Adrenal gland (tissue), 12 donors: Measurements from ENCODE around the gene GPR82. TPM values are rescaled to one million over a fixed set of nuclear protein-coding genes. Genes with fewer than 3 reads are reported as not detected.
A peak's percentile ranks its signal among the peaks of the same experiment; 100 is the strongest.

Experiments used
- DNase-seq, 7 donors: peaks; one replicate each; pipeline ENCODE4 v3.0.0-alpha.2; 2019 to 2020
- H3K27ac ChIP-seq, 5 donors: fragments of 200-600 bp; sonication (generic) in 4 of 5; 1 replicate in 3 of 5; 2 replicates in 2 of 5; pipeline versions ENCODE4 v1.5.1 to v1.8.0; 2016 to 2020; ENCODE audit warnings: mild to moderate bottlenecking in 1 of 5
- H3K27me3 ChIP-seq: fragments of 200-600 bp; 2 replicates; pipeline ENCODE4 v1.8.0; 2021
- H3K36me3 ChIP-seq, 2 donors: fragments of 200-600 bp; replicated peaks in 1 of 2; 1 replicate in 1 of 2; 2 replicates in 1 of 2; pipeline versions ENCODE4 v1.5.1 to v1.8.0; 2018 to 2022
- H3K4me1 ChIP-seq, 2 donors: fragments of 200-600 bp; replicated peaks in 1 of 2; 1 replicate in 1 of 2; 2 replicates in 1 of 2; pipeline versions ENCODE4 v1.5.1 to v1.8.0; 2018 to 2021
- H3K4me3 ChIP-seq, 4 donors: fragments of 200-600 bp; sonication (generic) in 3 of 4; one replicate each; pipeline ENCODE4 v1.5.1; 2016 to 2018
- H3K9me3 ChIP-seq, 3 donors: fragments of 200-600 bp; sonication (generic) in 1 of 3; replicated peaks in 1 of 3; 1 replicate in 2 of 3; 2 replicates in 1 of 3; pipeline versions ENCODE4 v1.5.1 to v1.8.0; 2016 to 2021
- POLR2A ChIP-seq, 2 donors: fragments of 450-650 bp; IDR thresholded peaks; one replicate each; pipeline ENCODE4 v1.6.1; 2017; ENCODE audit warnings: antibody characterized with exemption in 2 of 2, mild to moderate bottlenecking in 2 of 2, moderate library complexity in 1 of 2
- WGBS, 4 donors: extraction: QIAGEN DNeasy Blood & Tissue Kit in 2 of 4; methylation state at CpG; one replicate each; pipeline versions ENCODE4 v1.1.5 to v1.1.7; 2013 to 2017; 5-methylcytosine and 5-hydroxymethylcytosine counted together
- intact Hi-C, 2 donors: fragments of 100-400 bp; cut with DNase I; formaldehyde crosslinking; loops; one replicate each; pipeline versions ENCODE4 v1.14.1 to v1.15.0; 2022 to 2023
- polyA plus RNA-seq, 3 donors: library from polyadenylated mRNA; stranded (reverse); fragments of 200-250 nt in 2 of 3; fragments of 350-450 nt in 1 of 3; fragmentation: Illumina TruSeq in 1 of 3; extraction: RNeasy Lipid Tissue Mini Kit (QIAGEN cat#74804) in 1 of 3; gene quantifications; one replicate each; pipeline ENCODE4 v1.2.3, GENCODE V29; 2013 to 2014
- total RNA-seq, 9 donors: library from RNA; depleted of rRNA in 4 of 9; stranded (reverse); fragments of >200 nt in 4 of 9; fragments of 120-200 nt in 1 of 9; fragmentation: NEBNext Ultra II Directional in 1 of 9; extraction: Animal tissue kit (Norgen Biotek cat#: 25700) in 1 of 9; gene quantifications; one replicate each; pipeline versions ENCODE4 v1.1.0 to v1.2.4, GENCODE V29; 2013 to 2023
- TF ChIP-seq, protein P1 (sequence below), 6 experiments: fragments of 450-650 bp in 4 of 6; fragments of 200-600 bp in 2 of 6; sonication (generic) in 1 of 6; IDR thresholded peaks; 1 replicate in 5 of 6; 2 replicates in 1 of 6; pipeline versions ENCODE4 v1.5.1 to v1.8.0; 2016 to 2021; ENCODE audit warnings: antibody characterized with exemption in 6 of 6, mild to moderate bottlenecking in 2 of 6, moderate library complexity in 1 of 6
- donor health status: healthy with polysubstance abuse.
- donor health status: Bipolar disorder and iron deficiency.
- donor health status: DM: yes; HTN: yes; CAD: no.
- donor health status: DM: no; HTN: no; CAD: no.
- donor health status: DM: no; HTN: no; CAD: no.
- donor health status: DM: yes; HTN: yes; CAD: no.

Gene GPR82
- total and polyA plus RNA-seq, 12 donors = 0.16 to 3.4 (median 0.74) TPM; not detected in 1

- Histone ChIP-seq H3K36me3 (no peaks in the 10 kb centered on the region), H3K27ac (no peak overlapping the region), H3K9me3 (no peaks in the 10 kb centered on the region), H3K4me3 (no peak overlapping the region), H3K27me3 (no peaks in the 10 kb centered on the region), H3K4me1 (no peaks in the 10 kb centered on the region)
- WGBS, 4 donors = 78 to 97% (median 89%) methylated on average over 2 of the region's 2 CpGs
- TF ChIP-seq, protein P1, sequence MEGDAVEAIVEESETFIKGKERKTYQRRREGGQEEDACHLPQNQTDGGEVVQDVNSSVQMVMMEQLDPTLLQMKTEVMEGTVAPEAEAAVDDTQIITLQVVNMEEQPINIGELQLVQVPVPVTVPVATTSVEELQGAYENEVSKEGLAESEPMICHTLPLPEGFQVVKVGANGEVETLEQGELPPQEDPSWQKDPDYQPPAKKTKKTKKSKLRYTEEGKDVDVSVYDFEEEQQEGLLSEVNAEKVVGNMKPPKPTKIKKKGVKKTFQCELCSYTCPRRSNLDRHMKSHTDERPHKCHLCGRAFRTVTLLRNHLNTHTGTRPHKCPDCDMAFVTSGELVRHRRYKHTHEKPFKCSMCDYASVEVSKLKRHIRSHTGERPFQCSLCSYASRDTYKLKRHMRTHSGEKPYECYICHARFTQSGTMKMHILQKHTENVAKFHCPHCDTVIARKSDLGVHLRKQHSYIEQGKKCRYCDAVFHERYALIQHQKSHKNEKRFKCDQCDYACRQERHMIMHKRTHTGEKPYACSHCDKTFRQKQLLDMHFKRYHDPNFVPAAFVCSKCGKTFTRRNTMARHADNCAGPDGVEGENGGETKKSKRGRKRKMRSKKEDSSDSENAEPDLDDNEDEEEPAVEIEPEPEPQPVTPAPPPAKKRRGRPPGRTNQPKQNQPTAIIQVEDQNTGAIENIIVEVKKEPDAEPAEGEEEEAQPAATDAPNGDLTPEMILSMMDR (IDR thresholded peaks at IDR 0.05) = no peak
- TF ChIP-seq POLR2A (IDR thresholded peaks at IDR 0.05) = no peak
- intact Hi-C loops = no loop called here
- DNase-seq = no peak
Observed at GRCh38 chrX:41758401-41758800, 34.4 kb downstream of the GPR82 start.

- Histone ChIP-seq H3K4me3 (no peak overlapping the region), H3K4me1 (no peaks in the 10 kb centered on the region), H3K27ac (no peak overlapping the region), H3K27me3 (no peaks in the 10 kb centered on the region), H3K9me3 (no peaks in the 10 kb centered on the region), H3K36me3 (no peaks in the 10 kb centered on the region)
- TF ChIP-seq, protein P1 (IDR thresholded peaks at IDR 0.05) = peak in 5 of 6 experiments; percentile 38 to 55 (median 54)
- TF ChIP-seq POLR2A (IDR thresholded peaks at IDR 0.05) = no peak
- 43 to 54% (median 47%) methylated on average over 3 of the region's 3 CpGs for WGBS, 4 donors
- intact Hi-C loops = no loop called here
- DNase-seq = peak in 1 of 7 donors; percentile 10
Observed at GRCh38 chrX:41759817-41760216, 35.8 kb downstream of the GPR82 start.

DNA sequence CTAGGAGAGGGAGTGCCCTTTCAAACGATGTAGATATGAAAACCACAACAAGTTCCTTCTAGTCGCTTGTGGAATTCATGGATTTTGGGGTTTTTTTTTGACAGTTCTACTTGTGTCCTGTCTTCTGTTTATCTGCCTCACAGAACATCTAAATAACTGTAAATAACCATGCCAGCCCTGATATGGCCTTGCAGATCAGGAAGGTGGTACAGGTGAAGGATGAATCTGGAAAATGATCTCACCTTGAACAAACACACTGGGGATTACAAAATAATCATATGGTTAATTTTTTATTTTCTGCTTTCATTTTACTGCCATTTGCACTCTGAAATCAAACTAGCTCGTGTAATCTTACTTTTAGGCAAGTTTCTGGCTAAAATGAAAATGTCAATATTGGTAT is 37.2 kb downstream of the GPR82 start:
- 33 to 57% (median 52%) methylated on average over 3 of the region's 3 CpGs for WGBS, 4 donors
- TF ChIP-seq POLR2A (IDR thresholded peaks at IDR 0.05) = no peak
- TF ChIP-seq, protein P1 (IDR thresholded peaks at IDR 0.05) = no peak
- H3K27me3 ChIP-seq = no peaks in the 10 kb centered on the region
- no peaks in the 10 kb centered on the region for H3K4me1 ChIP-seq
- no peak overlapping the region for H3K27ac ChIP-seq
- intact Hi-C loops = no loop called here
- H3K4me3 ChIP-seq = no peak overlapping the region
- no peaks in the 10 kb centered on the region for H3K36me3 ChIP-seq
- H3K9me3 ChIP-seq = no peaks in the 10 kb centered on the region
- DNase-seq = no peak

DNA sequence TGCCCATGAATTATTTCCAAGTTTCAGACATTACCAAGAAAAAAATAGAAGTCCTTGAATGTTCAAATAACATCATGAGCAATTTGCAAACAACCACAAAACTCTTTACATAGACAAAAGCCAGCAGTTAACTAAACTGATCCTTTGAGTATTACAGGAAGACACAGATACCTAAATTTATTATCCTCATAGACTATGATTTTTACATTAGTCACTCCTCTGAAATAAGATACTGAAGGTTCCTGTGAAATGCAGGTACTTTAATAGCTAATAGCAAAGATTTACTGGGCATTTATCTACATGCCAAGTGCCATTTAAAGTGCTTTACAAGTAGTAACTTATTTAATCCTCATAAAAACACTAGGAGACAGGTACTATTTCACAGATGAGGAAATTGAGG is 37.7 kb downstream of the GPR82 start:
- TF ChIP-seq POLR2A (IDR thresholded peaks at IDR 0.05) = no peak
- TF ChIP-seq, protein P1 (IDR thresholded peaks at IDR 0.05) = no peak

More for the DNA sequence above, 37.7 kb downstream of the GPR82 start:
- no peak for DNase-seq
- H3K4me3 ChIP-seq = no peak overlapping the region
- no peaks in the 10 kb centered on the region for H3K4me1 ChIP-seq
- no peaks in the 10 kb centered on the region for H3K27me3 ChIP-seq
- intact Hi-C loops = no loop called here
- no peak overlapping the region for H3K27ac ChIP-seq
- no peaks in the 10 kb centered on the region for H3K36me3 ChIP-seq
- H3K9me3 ChIP-seq = no peaks in the 10 kb centered on the region
